A673 (cell line): ENCODE results near the gene SCUBE2. TPM values are rescaled to one million over a fixed set of nuclear protein-coding genes. Genes with fewer than 3 reads are reported as not detected.

Source experiments
- BruUV-seq: library from RNA; stranded (reverse); fragments of 400-500 nt; replicated peaks from 2 replicates; lab custom pipeline; 2021; lab: Mats Ljungman, UMichigan
- CTCF ChIA-PET: fragments of 300-600 bp; sonication (Branson Sonifier 250); formaldehyde crosslinking; loops from one replicate; lab custom pipeline; 2022; ENCODE audit warnings: antibody characterized with exemption; lab: Charles Lee
- POLR2A ChIA-PET: fragments of 300-600 bp; sonication (Branson Sonifier 250); formaldehyde crosslinking; loops from one replicate; lab custom pipeline; 2022; ENCODE audit warnings: antibody characterized with exemption; ENCODE audit not compliant: low non-redundant PET; lab: Charles Lee
- DNase-seq: peaks from one replicate; pipeline ENCODE4 v3.0.0-alpha.2; 2015; ENCODE audit warnings: low spot score
- H3K27ac ChIP-seq: fragments of 200-600 bp; sonication (generic); 2 replicates; pipeline ENCODE4 v1.5.1; 2016; ENCODE audit warnings: mixed run types, low read depth, mild to moderate bottlenecking, mixed read lengths, antibody characterized with exemption, low read length; ENCODE audit not compliant: poor library complexity, severe bottlenecking
- H3K27me3 ChIP-seq: fragments of 200-600 bp; sonication (generic); replicated peaks from 2 replicates; pipeline ENCODE4 v1.6.1; 2017; ENCODE audit warnings: mixed run types, low read depth, mild to moderate bottlenecking, mixed read lengths, antibody characterized with exemption, low read length; ENCODE audit not compliant: insufficient read depth, poor library complexity
- H3K36me3 ChIP-seq: fragments of 200-600 bp; sonication (generic); 2 replicates; pipeline ENCODE4 v1.6.1; 2016; ENCODE audit warnings: mixed run types, mild to moderate bottlenecking, mixed read lengths, antibody characterized with exemption, low read length; ENCODE audit not compliant: insufficient read depth, poor library complexity, severe bottlenecking
- H3K4me1 ChIP-seq: fragments of 200-600 bp; sonication (generic); 2 replicates; pipeline ENCODE4 v1.6.1; 2017; ENCODE audit warnings: mixed run types, mild to moderate bottlenecking, mixed read lengths, antibody characterized with exemption, low read length; ENCODE audit not compliant: insufficient read depth, poor library complexity, severe bottlenecking
- H3K4me3 ChIP-seq: fragments of 200-600 bp; sonication (generic); 2 replicates; pipeline ENCODE4 v1.5.1; 2016; ENCODE audit warnings: low read depth, mixed run types, mild to moderate bottlenecking, mixed read lengths, low read length; ENCODE audit not compliant: poor library complexity, severe bottlenecking
- H3K9me3 ChIP-seq: fragments of 200-600 bp; sonication (generic); 2 replicates; pipeline ENCODE4 v1.6.1; 2016; ENCODE audit warnings: mixed run types, low read depth, mild to moderate bottlenecking, mixed read lengths, antibody characterized with exemption, low read length; ENCODE audit not compliant: poor library complexity, severe bottlenecking
- CTCF ChIP-seq: fragments of 300-800, 200-600 bp; sonication (generic); conservative IDR thresholded peaks from 2 replicates; pipeline ENCODE4 v1.5.1; 2017; ENCODE audit warnings: low read depth, mild to moderate bottlenecking, antibody characterized with exemption, low read length, moderate library complexity, mixed read lengths
- EZH2 ChIP-seq: fragments of 200-600 bp; sonication (generic); IDR thresholded peaks from 2 replicates; pipeline ENCODE4 v1.6.1; 2017; ENCODE audit warnings: borderline replicate concordance, low read depth, mild to moderate bottlenecking, mixed read lengths, antibody characterized with exemption, low read length; ENCODE audit not compliant: poor library complexity, severe bottlenecking
- intact Hi-C: fragments of 100-400 bp; cut with micrococcal nuclease; formaldehyde crosslinking; loops from one replicate; pipeline ENCODE4 v1.10.0; 2022; ENCODE audit not compliant: unreplicated experiment
- total RNA-seq: library from RNA; stranded (reverse); gene quantifications from 2 replicates; pipeline ENCODE4 v1.2.3, GENCODE V29; 2021

The SCUBE2 gene
- total RNA-seq, 1 experiment from 2014 or later = 1.4 TPM

DNA sequence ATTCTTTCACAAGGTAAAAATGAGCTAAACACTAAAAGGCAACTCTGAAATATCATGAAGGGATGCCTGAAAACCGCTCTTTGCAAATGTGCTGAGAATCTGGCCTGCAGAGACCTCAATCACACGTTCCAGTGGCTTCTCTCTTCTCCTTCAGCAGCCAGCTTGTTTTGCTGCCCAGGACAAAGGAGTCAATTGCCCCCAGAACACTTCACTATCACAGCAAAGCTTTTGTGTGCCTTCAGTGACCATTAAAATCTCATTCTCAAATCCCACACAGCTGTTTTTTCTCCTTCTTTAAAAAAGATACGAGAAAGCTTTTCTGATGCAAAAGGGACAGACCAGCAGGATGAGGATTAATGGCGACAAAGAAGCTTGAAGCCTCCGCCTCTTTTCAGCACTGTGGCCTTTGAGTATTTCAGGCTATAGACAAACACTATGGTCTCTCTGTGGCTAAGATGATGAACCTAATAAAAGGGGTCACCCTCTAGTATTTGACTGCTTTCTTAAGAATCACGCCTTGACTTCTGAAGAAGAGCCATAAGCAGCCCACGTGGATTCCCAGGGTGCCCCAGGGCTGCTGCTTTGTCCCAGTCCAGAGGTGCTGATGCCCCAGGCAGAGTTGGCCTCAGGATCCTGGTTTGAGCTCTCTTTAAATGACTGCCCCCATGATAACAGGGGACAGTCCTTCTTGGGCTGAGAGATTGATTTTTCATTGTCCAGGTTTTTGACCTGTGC lies 54.2 kb downstream of the SCUBE2 start:
- H3K9me3 ChIP-seq = no peaks in the 10 kb centered on the region
- intact Hi-C loops = no loop called here
- no peaks in the 10 kb centered on the region for H3K36me3 ChIP-seq
- CTCF ChIA-PET = interaction anchor here (0.6 kb wide), 1 partner anchor 293 kb away, joined by 3 read pairs; no protein-coding TSS in a partner anchor
- POLR2A ChIA-PET = no interaction called here
- TF ChIP-seq EZH2 (no peak), CTCF (no peak)
- no peak overlapping the region for H3K27ac ChIP-seq
- no peaks in the 10 kb centered on the region for H3K4me1 ChIP-seq
- BruUV-seq = no TSS peak
- H3K27me3 ChIP-seq = no peaks in the 10 kb centered on the region
- no peak for DNase-seq
- no peak overlapping the region for H3K4me3 ChIP-seq

- CTCF ChIA-PET = no interaction called here
- no TSS peak for BruUV-seq
Measured at GRCh38 chr11:9030601-9031000, 60.8 kb downstream of the SCUBE2 start.

DNA sequence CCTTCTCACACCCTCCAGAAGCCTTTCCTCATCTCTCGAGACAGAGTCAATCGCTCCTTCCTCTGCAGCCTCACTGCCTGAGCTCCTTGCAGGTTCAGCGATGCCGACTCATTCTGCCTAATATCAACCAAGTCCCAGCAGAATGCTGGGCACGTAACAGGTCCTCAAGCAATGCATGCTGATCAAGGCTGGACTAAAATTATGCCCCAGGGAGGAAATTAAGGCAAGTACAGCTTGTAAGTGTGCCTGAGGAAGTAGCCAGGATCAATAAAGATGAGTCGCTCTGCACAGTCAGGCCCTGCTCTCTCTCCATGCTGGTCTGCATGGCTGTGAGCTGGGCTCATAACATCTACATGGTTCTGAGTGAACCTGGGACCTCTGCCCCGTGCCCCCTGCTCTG lies 62.0 kb downstream of the SCUBE2 start:
- Histone ChIP-seq H3K36me3 (no peaks in the 10 kb centered on the region), H3K27ac (no peak overlapping the region), H3K9me3 (no peaks in the 10 kb centered on the region), H3K4me3 (no peak overlapping the region), H3K27me3 (no peaks in the 10 kb centered on the region), H3K4me1 (no peaks in the 10 kb centered on the region)
- TF ChIP-seq EZH2 = no peak
- no peak for TF ChIP-seq CTCF
- ChIA-PET POLR2A (no interaction called here), CTCF (no interaction called here)
- intact Hi-C loops = no loop called here
- DNase-seq = no peak
- BruUV-seq = no TSS peak

More at GRCh38 chr11:9030601-9031000, 60.8 kb downstream of the SCUBE2 start:
- POLR2A ChIA-PET = no interaction called here
- no peaks in the 10 kb centered on the region for H3K27me3 ChIP-seq
- H3K27ac ChIP-seq = no peak overlapping the region
- H3K9me3 ChIP-seq = no peaks in the 10 kb centered on the region
- intact Hi-C loops = no loop called here
- no peak overlapping the region for H3K4me3 ChIP-seq
- TF ChIP-seq EZH2 = no peak
- no peak for TF ChIP-seq CTCF
- H3K4me1 ChIP-seq = no peaks in the 10 kb centered on the region
- no peaks in the 10 kb centered on the region for H3K36me3 ChIP-seq
- DNase-seq = no peak
